Mesenchymal stem cell (in vitro differentiated cells and primary cell): ENCODE data around the gene BRD3.

Experiments
- DNase-seq: peaks from one replicate; pipeline ENCODE4 v3.0.0-alpha.2; 2013
- H2AFZ ChIP-seq: one replicate; pipeline ENCODE4 v1.6.1; 2013; ENCODE audit warnings: low read depth, mild to moderate bottlenecking, control low read depth, inconsistent platforms, low read length, moderate library complexity
- H2AK5ac ChIP-seq: 2 replicates; pipeline ENCODE4 v1.6.1; 2013; ENCODE audit warnings: low read length, moderate library complexity, mild to moderate bottlenecking, inconsistent platforms; ENCODE audit not compliant: severe bottlenecking
- H2BK120ac ChIP-seq: one replicate; pipeline ENCODE4 v1.6.1; 2013; ENCODE audit warnings: low read depth, mild to moderate bottlenecking, inconsistent platforms, low read length, moderate library complexity
- H2BK12ac ChIP-seq, 2 experiments: one replicate each; pipeline ENCODE4 v1.6.1; 2013; ENCODE audit warnings: inconsistent platforms in 2 of 2, low read length in 2 of 2, mild to moderate bottlenecking in 2 of 2, moderate library complexity in 2 of 2, control low read depth in 1 of 2
- H2BK15ac ChIP-seq: one replicate; pipeline ENCODE4 v1.6.1; 2013; ENCODE audit warnings: mild to moderate bottlenecking, low read depth, inconsistent platforms; ENCODE audit not compliant: poor library complexity, severe bottlenecking
- H2BK5ac ChIP-seq: 2 replicates; pipeline ENCODE4 v1.6.1; 2013; ENCODE audit warnings: low read depth, mild to moderate bottlenecking, low read length, control low read depth, inconsistent platforms; ENCODE audit not compliant: poor library complexity, severe bottlenecking
- H3K14ac ChIP-seq, 2 experiments: one replicate each; pipeline ENCODE4 v1.6.1; 2013; ENCODE audit warnings: inconsistent platforms in 2 of 2, low read length in 2 of 2, control low read depth in 1 of 2, mild to moderate bottlenecking in 1 of 2, moderate library complexity in 1 of 2
- H3K18ac ChIP-seq, 2 experiments: one replicate each; pipeline ENCODE4 v1.6.1; 2013; ENCODE audit warnings: inconsistent platforms in 2 of 2, low read length in 2 of 2, control low read depth in 1 of 2, low read depth in 1 of 2, mild to moderate bottlenecking in 1 of 2
- H3K23ac ChIP-seq, 2 experiments: one replicate each; pipeline ENCODE4 v1.6.1; 2013; ENCODE audit warnings: inconsistent platforms in 2 of 2, low read length in 2 of 2, mild to moderate bottlenecking in 2 of 2, moderate library complexity in 2 of 2, control low read depth in 1 of 2
- H3K27ac ChIP-seq: 2 replicates; pipeline ENCODE4 v1.5.1; 2013; ENCODE audit warnings: mild to moderate bottlenecking, moderate library complexity, low read length, control low read depth, inconsistent platforms; ENCODE audit not compliant: poor library complexity, severe bottlenecking
- H3K27me3 ChIP-seq, 2 experiments: 2 replicates each; pipeline versions ENCODE4 v1.6.1 to v1.7.0; 2013; ENCODE audit warnings: low read length in 2 of 2, mild to moderate bottlenecking in 2 of 2, moderate library complexity in 2 of 2, control low read depth in 1 of 2, inconsistent platforms in 1 of 2; ENCODE audit not compliant: control insufficient read depth in 1 of 2, insufficient read depth in 1 of 2
- H3K36me3 ChIP-seq, 2 experiments: 2 replicates each; pipeline versions ENCODE4 v1.6.1 to v1.7.0; 2013; ENCODE audit warnings: low read length in 2 of 2, control low read depth in 1 of 2, inconsistent platforms in 1 of 2, low read depth in 1 of 2, mild to moderate bottlenecking in 1 of 2; ENCODE audit not compliant: insufficient read depth in 2 of 2, control insufficient read depth in 1 of 2
- H3K4ac ChIP-seq, 2 experiments: one replicate each; pipeline ENCODE4 v1.6.1; 2013; ENCODE audit warnings: inconsistent platforms in 2 of 2, low read length in 2 of 2, mild to moderate bottlenecking in 2 of 2, moderate library complexity in 2 of 2, control low read depth in 1 of 2, low read depth in 1 of 2
- H3K4me1 ChIP-seq: 2 replicates; pipeline ENCODE4 v1.6.1; 2013; ENCODE audit warnings: low read depth, low read length, control low read depth; ENCODE audit not compliant: control insufficient read depth, insufficient read depth
- H3K4me2 ChIP-seq: 2 replicates; pipeline ENCODE4 v1.6.1; 2013; ENCODE audit warnings: low read length, mild to moderate bottlenecking, inconsistent platforms; ENCODE audit not compliant: poor library complexity, severe bottlenecking
- H3K4me3 ChIP-seq, 2 experiments: 2 replicates each; pipeline versions ENCODE4 v1.5.1 to v1.7.0; 2013; ENCODE audit warnings: low read length in 2 of 2, mild to moderate bottlenecking in 2 of 2, control low read depth in 1 of 2, low read depth in 1 of 2; ENCODE audit not compliant: insufficient read depth in 1 of 2
- H3K79me1 ChIP-seq: replicated peaks from 2 replicates; pipeline ENCODE4 v1.6.1; 2013; ENCODE audit warnings: mild to moderate bottlenecking, control low read depth, low read length, inconsistent platforms; ENCODE audit not compliant: poor library complexity, severe bottlenecking
- H3K9ac ChIP-seq: 2 replicates; pipeline ENCODE4 v1.7.0; 2013; ENCODE audit warnings: mild to moderate bottlenecking, low read length, moderate library complexity
- H3K9me3 ChIP-seq: 2 replicates; pipeline ENCODE4 v1.7.0; 2013; ENCODE audit warnings: mild to moderate bottlenecking, low read length; ENCODE audit not compliant: control insufficient read depth
- H4K8ac ChIP-seq: one replicate; pipeline ENCODE4 v1.6.1; 2013; ENCODE audit warnings: inconsistent platforms, mild to moderate bottlenecking, low read length, moderate library complexity
- H4K91ac ChIP-seq: one replicate; pipeline ENCODE4 v1.6.1; 2013; ENCODE audit warnings: mild to moderate bottlenecking, low read length, inconsistent platforms
- WGBS: methylation state at CpG from one replicate; pipeline ENCODE4 v1.1.7; 2013; ENCODE audit warnings: mixed read lengths; 5-methylcytosine and 5-hydroxymethylcytosine counted together

Gene BRD3

DNA sequence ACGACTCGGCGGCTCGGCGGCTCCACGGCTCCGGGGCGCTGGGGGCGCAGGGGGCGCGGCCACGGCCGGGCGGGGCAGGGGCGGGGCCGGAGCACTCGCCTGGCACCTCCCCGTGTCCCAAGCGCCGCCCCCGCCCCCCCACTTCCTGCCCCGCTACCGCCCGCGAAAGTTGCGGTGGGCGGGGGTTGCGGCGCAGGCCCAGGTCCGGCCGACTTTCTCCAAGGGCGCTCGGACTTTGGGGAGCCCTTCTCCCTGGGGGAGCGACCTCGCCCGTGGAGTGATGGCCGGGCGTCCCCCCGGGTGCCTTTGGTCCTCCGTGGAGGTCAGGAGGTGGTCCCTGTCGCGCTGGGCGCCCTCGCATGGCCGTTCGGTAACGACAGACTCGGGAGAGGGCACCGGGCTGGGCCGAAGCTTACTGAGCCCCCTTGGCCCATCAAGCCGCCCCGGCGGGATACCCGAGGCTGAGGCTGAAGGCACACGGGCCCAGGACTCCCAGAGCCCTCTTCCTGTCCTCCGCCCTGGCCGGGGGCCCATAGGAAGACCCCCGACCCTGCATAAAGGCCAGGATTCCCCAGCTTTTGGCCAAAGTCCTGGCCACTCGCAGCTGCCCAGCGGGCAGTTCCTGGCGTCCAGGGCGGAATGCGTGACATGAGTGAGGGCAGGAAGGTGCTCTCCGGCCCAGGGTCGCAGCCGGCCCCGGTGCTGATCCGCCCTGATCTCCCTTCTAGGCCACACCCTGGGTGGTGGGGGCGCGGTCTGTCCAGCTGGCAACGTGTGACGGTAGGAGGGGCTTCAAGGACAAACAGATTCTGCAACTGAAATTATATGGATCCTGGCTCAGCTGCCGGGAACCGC lies 74.8 kb downstream of the BRD3 start:
- peak overlapping the region; percentile 57 for H2BK15ac ChIP-seq
- under 1% methylated on average over 58 of the region's 74 CpGs for WGBS

DNA sequence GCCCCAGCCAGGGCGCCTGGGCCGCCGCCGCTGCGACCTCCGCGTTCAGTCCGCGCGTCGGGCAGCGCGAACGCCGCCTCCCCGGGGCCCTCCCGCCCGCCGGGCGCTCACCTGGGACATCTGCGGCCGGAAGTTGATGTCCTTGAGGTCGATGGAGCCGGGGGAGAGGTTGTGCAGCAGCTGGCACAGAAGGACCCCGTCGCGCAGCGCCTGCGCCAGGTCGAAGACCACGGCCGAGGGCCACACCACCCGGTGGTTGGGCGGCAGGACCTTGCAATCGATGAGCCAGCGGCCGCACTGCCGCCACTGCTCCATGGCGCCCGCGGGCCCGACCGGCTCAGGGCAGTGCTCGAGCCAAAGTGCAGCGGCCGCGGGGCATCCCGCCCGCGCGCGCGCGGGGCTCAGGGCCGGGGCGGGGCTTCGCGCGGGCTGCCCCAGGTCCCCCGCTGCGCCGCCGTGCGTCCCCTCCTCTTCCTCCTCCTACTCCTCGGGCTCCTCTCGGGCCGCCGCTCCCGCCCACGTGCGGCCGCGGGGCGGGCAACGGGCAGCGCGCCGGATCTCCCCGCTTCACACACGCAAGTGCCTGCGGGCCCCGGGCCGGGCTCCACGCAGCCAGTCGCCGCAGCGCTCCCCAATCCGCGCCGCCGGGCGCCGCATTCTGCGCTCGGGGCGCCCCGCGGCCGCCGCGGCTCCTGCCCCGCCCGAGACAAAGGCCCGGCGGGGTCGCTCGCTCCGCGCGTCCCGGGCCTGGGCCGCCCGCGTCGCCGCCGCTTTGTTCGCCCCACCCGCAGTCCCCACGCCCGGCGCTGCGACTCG lies 75.7 kb downstream of the BRD3 start, which contains the start of gene VAV2:
VAV2 (minus strand) TSS at position 361 of the 816 bp plus-strand sequence; CDS start at position 315, 46 bp downstream.
- Histone ChIP-seq H3K36me3 (peaks cover 0 to 5% of the 10 kb centered on the region in 2 experiments), H3K4ac (peak within 1 kb of the TSS; percentile 76 to 98), H2BK120ac (peak within 1 kb of the TSS; percentile 88), H2AK5ac (peak within 1 kb of the TSS; percentile 66), H3K27me3 (peaks cover 0 to 12% of the 10 kb centered on the region in 2 experiments), H2BK5ac (peak within 1 kb of the TSS; percentile 98), H4K91ac (peak within 1 kb of the TSS; percentile 87), H3K79me1 (peaks cover 9% of the 10 kb centered on the region), H2AFZ (peak within 1 kb of the TSS; percentile 65), H2BK15ac (peak within 1 kb of the TSS; percentile 84), H3K23ac (peak within 1 kb of the TSS; percentile 55 to 98), H3K18ac (peak within 1 kb of the TSS; percentile 93 to 98), H3K14ac (peak within 1 kb of the TSS; percentile 86 to 88), H3K4me1 (peaks cover 49% of the 10 kb centered on the region), H3K4me3 (peak within 1 kb of the TSS; percentile 91), H3K27ac (peak within 1 kb of the TSS; percentile 96), H4K8ac (peak within 1 kb of the TSS; percentile 87), H3K9me3 (no peaks in the 10 kb centered on the region), H3K4me2 (peak within 1 kb of the TSS; percentile 72), H3K9ac (peak within 1 kb of the TSS; percentile 96), H2BK12ac (peak within 1 kb of the TSS in 1 of 2 experiments; percentile 46)
- WGBS = under 1% methylated on average over 74 of the region's 124 CpGs
- peak; percentile 62 for DNase-seq

More for the DNA sequence above, 74.8 kb downstream of the BRD3 start:
- H2AFZ ChIP-seq = peak overlapping the region; percentile 65
- peak overlapping the region; percentile 72 for H3K4me2 ChIP-seq
- peak overlapping the region; percentile 29 to 69 for H3K14ac ChIP-seq
- H2BK5ac ChIP-seq = peak overlapping the region; percentile 94
- no peaks in the 10 kb centered on the region for H3K9me3 ChIP-seq
- peak overlapping the region; percentile 86 to 98 for H3K18ac ChIP-seq
- peaks cover 9% of the 10 kb centered on the region for H3K79me1 ChIP-seq
- H3K27me3 ChIP-seq = peaks cover 0 to 18% of the 10 kb centered on the region in 2 experiments
- H3K4me3 ChIP-seq = peak overlapping the region; percentile 91
- peak overlapping the region; percentile 96 for H3K9ac ChIP-seq
- H3K4ac ChIP-seq = peak overlapping the region; percentile 62 to 98
- peak overlapping the region in 1 of 2 experiments; percentile 51 for H3K23ac ChIP-seq
- peak overlapping the region in 1 of 2 experiments; percentile 46 for H2BK12ac ChIP-seq
- peak overlapping the region; percentile 8 for H2AK5ac ChIP-seq
- DNase-seq = peak; percentile 89
- H3K36me3 ChIP-seq = no peaks in the 10 kb centered on the region
- H3K27ac ChIP-seq = peak overlapping the region; percentile 95
- peaks cover 42% of the 10 kb centered on the region for H3K4me1 ChIP-seq
- peak overlapping the region; percentile 87 for H4K91ac ChIP-seq
- H4K8ac ChIP-seq = peak overlapping the region; percentile 87
- H2BK120ac ChIP-seq = peak overlapping the region; percentile 88

DNA sequence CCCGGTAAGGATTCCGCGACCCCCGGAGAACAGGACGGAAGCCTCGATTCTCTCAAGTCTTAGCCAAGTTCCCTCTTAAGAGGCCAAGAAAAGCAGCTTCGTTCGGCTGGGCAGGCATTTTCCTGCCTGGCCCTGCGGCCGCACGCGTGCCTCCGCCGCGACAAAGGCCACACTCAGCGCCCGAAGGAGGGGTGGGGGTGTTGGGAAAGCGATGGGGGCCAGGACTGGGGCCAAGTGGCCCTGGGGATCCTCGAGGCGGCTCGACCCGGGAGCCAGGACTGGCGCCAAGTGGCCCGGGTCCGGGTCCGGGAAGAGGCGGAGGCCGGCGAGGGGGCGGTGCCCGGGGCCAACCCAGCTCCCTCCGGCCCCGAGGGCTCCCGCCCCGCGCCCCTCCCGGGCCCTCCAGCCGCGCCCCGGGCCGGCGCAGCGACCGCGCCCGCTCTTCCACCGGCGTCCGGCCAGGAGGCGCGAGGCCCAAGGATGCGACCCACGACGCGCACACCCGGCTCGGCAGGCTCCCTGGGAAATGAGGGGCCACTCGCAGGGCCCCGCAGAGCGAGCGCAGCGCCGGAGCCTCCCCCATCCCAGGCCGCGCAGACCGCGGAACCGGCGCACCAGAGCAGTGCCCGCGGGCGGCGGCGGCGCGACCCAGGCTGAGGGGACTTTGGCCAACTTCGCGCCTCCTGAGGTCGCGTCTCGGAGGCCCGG lies 76.5 kb downstream of the BRD3 start:
- H3K9me3 ChIP-seq = no peaks in the 10 kb centered on the region
- WGBS = 0% methylated on average over 43 of the region's 82 CpGs
- DNase-seq = no peak
- H3K4me2 ChIP-seq = peak overlapping the region; percentile 71
- H2AFZ ChIP-seq = no peak overlapping the region
- H3K18ac ChIP-seq = peak overlapping the region; percentile 80 to 93
- H3K27me3 ChIP-seq = peaks cover 0 to 4% of the 10 kb centered on the region in 2 experiments
- H3K14ac ChIP-seq = peak overlapping the region in 1 of 2 experiments; percentile 86
- H2BK12ac ChIP-seq = peak overlapping the region in 1 of 2 experiments; percentile 43
- H4K8ac ChIP-seq = peak overlapping the region; percentile 61
- peaks cover 0 to 7% of the 10 kb centered on the region in 2 experiments for H3K36me3 ChIP-seq
- H2AK5ac ChIP-seq = peak overlapping the region; percentile 66
- H2BK5ac ChIP-seq = peak overlapping the region; percentile 98
- peak overlapping the region; percentile 57 for H4K91ac ChIP-seq
- H2BK15ac ChIP-seq = peak overlapping the region; percentile 84
- peak overlapping the region; percentile 55 to 98 for H3K23ac ChIP-seq
- H3K27ac ChIP-seq = peak overlapping the region; percentile 96
- H3K4ac ChIP-seq = peak overlapping the region; percentile 76 to 89
- peak overlapping the region; percentile 82 for H3K9ac ChIP-seq
- peak overlapping the region; percentile 87 to 91 for H3K4me3 ChIP-seq
- peak overlapping the region; percentile 49 for H2BK120ac ChIP-seq
- H3K79me1 ChIP-seq = peaks cover 9% of the 10 kb centered on the region
- peaks cover 55% of the 10 kb centered on the region for H3K4me1 ChIP-seq
